Measurements from ENCODE around the gene DAAM1.

Gene DAAM1

DNA sequence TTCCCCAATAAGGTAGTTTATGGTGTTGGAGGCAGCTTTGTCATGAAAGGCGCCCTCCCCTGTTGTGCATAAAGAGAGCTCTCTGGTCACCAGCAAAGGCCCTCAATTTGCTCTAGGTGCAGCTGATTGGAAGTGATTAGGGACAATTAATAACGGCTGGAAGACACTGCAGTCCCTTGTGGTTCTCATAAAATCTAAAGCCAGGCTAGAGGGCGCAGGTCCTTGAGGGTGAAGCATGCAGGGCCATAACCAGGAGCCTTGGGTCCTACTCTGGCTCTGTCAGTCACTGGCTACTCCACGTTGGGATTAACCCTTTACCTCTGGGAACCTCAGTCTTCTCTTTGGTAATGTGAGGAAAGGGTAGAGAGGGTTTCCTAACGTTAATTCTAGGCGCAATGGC is 1.9 kb downstream of the DAAM1 start:
- DNase-seq (ENCODE audit: low read depth, low spot score): no peak
- H3K4me3 ChIP-seq (ENCODE audit: low read depth, low read length): peak overlapping the region; percentile 81
- TF ChIP-seq, protein P1, sequence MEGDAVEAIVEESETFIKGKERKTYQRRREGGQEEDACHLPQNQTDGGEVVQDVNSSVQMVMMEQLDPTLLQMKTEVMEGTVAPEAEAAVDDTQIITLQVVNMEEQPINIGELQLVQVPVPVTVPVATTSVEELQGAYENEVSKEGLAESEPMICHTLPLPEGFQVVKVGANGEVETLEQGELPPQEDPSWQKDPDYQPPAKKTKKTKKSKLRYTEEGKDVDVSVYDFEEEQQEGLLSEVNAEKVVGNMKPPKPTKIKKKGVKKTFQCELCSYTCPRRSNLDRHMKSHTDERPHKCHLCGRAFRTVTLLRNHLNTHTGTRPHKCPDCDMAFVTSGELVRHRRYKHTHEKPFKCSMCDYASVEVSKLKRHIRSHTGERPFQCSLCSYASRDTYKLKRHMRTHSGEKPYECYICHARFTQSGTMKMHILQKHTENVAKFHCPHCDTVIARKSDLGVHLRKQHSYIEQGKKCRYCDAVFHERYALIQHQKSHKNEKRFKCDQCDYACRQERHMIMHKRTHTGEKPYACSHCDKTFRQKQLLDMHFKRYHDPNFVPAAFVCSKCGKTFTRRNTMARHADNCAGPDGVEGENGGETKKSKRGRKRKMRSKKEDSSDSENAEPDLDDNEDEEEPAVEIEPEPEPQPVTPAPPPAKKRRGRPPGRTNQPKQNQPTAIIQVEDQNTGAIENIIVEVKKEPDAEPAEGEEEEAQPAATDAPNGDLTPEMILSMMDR (IDR thresholded peaks at IDR 0.05; ENCODE audit: low read depth, low read length): peak; percentile 26
- in situ Hi-C loops (cut with HindIII; ENCODE audit: low sequenced_read_pairs): no loop called here

- in situ Hi-C loops (cut with HindIII; ENCODE audit: low sequenced_read_pairs): no loop called here
- TF ChIP-seq, protein P1 (IDR thresholded peaks at IDR 0.05; ENCODE audit: low read depth, low read length): no peak
- no peak overlapping the region for H3K4me3 ChIP-seq (ENCODE audit: low read depth, low read length)
- no peak for DNase-seq (ENCODE audit: low read depth, low spot score)
Measured at GRCh38 chr14:59195912-59196311, 7.4 kb downstream of the DAAM1 start.

DNA sequence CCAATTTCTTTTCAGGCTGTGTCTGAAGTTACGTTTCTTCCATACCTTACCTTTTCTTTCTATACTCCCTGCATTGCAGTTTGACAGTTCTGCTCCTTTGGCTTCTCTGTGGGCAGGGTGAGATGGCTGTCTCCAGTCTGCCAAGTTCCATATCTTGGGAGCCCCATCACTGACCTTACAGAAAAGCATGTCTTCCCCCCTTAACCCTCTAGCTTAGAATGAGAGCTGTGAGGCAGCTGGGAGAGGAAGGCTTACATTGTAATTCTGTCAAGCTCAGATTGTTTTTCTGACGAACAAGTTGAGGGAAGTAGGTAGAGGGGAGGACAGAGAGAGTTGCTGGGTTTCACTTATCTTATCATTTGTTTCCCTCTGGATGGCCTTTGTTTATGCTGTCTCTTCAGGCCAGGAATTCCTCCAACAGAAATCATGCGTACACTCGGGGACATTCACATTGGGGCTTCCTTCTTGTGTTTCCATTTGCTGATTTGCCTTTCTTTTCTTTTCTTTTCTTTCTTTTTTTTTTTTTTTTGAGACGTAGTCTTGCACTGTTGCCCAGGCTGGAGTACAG is 9.3 kb downstream of the DAAM1 start:
- in situ Hi-C loops (cut with HindIII; ENCODE audit: low sequenced_read_pairs): no loop called here
- no peak for DNase-seq (ENCODE audit: low read depth, low spot score)
- TF ChIP-seq, protein P1 (IDR thresholded peaks at IDR 0.05; ENCODE audit: low read depth, low read length): no peak
- no peak overlapping the region for H3K4me3 ChIP-seq (ENCODE audit: low read depth, low read length)

DNA sequence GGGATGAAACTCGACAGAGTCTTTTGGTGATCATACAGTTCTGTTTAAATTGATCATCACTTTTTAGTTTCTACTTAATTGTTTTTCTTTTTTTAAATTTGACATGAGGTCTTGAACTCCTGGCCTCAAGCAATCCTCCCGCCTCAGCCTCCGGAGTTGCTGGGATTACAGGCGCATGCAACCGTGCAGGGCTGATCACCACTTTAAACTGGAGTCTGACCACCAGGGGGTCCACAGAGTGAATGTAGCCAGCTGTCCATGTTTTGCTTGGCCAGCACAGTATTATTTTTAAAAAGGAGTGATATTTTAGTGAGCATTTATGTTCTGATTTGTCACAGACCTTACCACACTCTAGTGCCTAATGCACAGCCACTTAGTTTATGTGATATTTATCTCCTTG is 10.7 kb downstream of the DAAM1 start:
- TF ChIP-seq, protein P1 (IDR thresholded peaks at IDR 0.05; ENCODE audit: low read depth, low read length): peak; percentile 10
- H3K4me3 ChIP-seq (ENCODE audit: low read depth, low read length): no peak overlapping the region
- in situ Hi-C loops (cut with HindIII; ENCODE audit: low sequenced_read_pairs): no loop called here
- DNase-seq (ENCODE audit: low read depth, low spot score): peak; percentile 32

DNA sequence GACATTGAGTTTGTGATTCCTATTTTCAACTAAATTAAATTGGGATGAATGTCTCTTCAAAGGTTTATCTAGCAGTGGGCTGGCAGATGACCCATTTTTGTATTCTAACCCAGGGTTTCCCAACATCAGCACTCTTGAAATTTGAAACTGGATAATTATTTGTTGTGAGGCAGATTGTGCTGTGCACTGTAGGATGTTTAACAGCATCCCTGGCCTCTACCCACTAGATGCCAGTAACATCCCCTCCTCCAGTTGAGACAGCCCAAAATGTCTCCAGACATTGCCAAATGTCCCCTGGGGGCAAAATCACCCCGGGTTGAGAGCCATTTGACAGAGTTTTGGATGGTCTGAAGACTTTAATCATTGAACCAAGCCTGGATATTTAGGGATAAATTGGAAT is 11.1 kb downstream of the DAAM1 start:
- in situ Hi-C loops (cut with HindIII; ENCODE audit: low sequenced_read_pairs): no loop called here
- TF ChIP-seq, protein P1 (IDR thresholded peaks at IDR 0.05; ENCODE audit: low read depth, low read length): no peak
- peak; percentile 14 for DNase-seq (ENCODE audit: low read depth, low spot score)
- H3K4me3 ChIP-seq (ENCODE audit: low read depth, low read length): no peak overlapping the region

DNA sequence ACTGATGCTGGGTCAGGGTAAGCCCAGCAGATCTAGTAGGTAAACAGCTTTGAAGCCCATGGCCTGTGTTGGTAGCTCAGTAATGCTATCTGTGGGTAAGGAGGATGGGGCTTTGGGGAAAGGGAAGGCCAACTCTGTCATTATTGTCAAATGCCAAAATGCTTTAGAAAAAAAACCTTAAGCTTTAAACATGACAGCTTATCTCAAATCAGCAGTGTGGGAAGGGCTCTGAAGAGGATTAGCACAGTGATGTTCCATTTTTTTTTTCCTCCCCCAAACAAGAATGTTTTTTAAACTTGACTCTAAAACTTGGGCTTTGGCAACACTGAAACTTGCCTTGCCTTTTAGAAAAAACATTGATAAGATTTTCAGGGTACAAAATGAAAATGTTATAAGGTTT is 11.7 kb downstream of the DAAM1 start:
- TF ChIP-seq, protein P1 (IDR thresholded peaks at IDR 0.05; ENCODE audit: low read depth, low read length): no peak
- H3K4me3 ChIP-seq (ENCODE audit: low read depth, low read length): no peak overlapping the region
- no peak for DNase-seq (ENCODE audit: low read depth, low spot score)
- in situ Hi-C loops (cut with HindIII; ENCODE audit: low sequenced_read_pairs): no loop called here

- TF ChIP-seq, protein P1 (IDR thresholded peaks at IDR 0.05; ENCODE audit: low read depth, low read length): no peak
- DNase-seq (ENCODE audit: low read depth, low spot score): no peak
- no peak overlapping the region for H3K4me3 ChIP-seq (ENCODE audit: low read depth, low read length)
- in situ Hi-C loops (cut with HindIII; ENCODE audit: low sequenced_read_pairs): no loop called here
Measured at GRCh38 chr14:59202031-59202430, 13.6 kb downstream of the DAAM1 start.
